ENCODE data around the gene CASP12.

Gene CASP12

DNA sequence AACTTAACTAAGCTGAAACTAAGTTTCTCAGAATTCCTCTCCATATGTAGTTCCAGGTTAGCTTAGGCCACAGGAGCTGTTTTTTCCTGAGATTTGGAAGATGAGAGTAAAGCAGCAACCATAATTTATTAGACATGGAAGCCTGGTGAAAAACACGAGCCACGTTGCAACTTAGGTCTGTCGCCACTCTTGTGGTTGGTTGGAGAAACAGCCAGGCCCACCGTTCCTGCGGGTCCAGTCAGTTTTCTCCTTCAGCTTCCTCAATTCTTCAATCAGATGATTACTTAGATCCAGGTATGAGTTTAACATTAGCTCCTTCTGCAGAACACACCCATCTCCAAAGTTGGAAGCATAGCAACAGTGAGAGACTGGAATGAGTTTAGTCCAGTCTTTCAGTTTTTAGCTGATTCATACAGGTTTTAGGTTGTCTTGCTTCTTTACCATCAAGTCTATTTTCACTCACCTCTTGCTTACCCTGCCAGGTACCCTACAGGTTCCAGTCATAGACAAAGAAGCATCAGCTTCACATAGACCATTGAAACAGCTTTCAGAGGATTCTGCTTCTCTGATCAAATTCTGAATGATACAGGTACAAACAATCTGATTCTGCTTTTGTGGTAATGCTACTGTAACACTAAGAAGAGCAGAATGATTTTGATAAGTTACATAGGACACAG, 18.6 kb downstream of the CASP12 start:
- CTCF ChIA-PET: interaction anchor here (1.2 kb wide), 1 partner anchor 12 kb away, joined by 6 read pairs; no protein-coding TSS in a partner anchor
- DNase-seq (ENCODE audit: low read depth, low spot score): no peak
- H3K4me3 ChIP-seq (ENCODE audit: low read depth, low read length): no peak overlapping the region
- no peak for TF ChIP-seq CTCF (IDR thresholded peaks at IDR 0.05; ENCODE audit: insufficient read depth, low read length, missing control alignments)
- POLR2A ChIA-PET: no interaction called here

GRCh38 chr11:104876861-104877431, 21.3 kb downstream of the CASP12 start:
- no peak for TF ChIP-seq CTCF (IDR thresholded peaks at IDR 0.05; ENCODE audit: insufficient read depth, low read length, missing control alignments)
- ChIA-PET POLR2A (no interaction called here), CTCF (no interaction called here)
- DNase-seq (ENCODE audit: low read depth, low spot score): no peak
- no peak overlapping the region for H3K4me3 ChIP-seq (ENCODE audit: low read depth, low read length)

- TF ChIP-seq CTCF (IDR thresholded peaks at IDR 0.05; ENCODE audit: insufficient read depth, low read length, missing control alignments): no peak
- no peak for DNase-seq (ENCODE audit: low read depth, low spot score)
- POLR2A ChIA-PET: no interaction called here
- no peak overlapping the region for H3K4me3 ChIP-seq (ENCODE audit: low read depth, low read length)
- CTCF ChIA-PET: no interaction called here
Measured at GRCh38 chr11:104876324-104876723, 21.9 kb downstream of the CASP12 start.

- TF ChIP-seq CTCF (IDR thresholded peaks at IDR 0.05; ENCODE audit: insufficient read depth, low read length, missing control alignments): no peak
- ChIA-PET POLR2A (no interaction called here), CTCF (no interaction called here)
- no peak overlapping the region for H3K4me3 ChIP-seq (ENCODE audit: low read depth, low read length)
- no peak for DNase-seq (ENCODE audit: low read depth, low spot score)
Measured at GRCh38 chr11:104873252-104873651, 25.0 kb downstream of the CASP12 start.

DNA sequence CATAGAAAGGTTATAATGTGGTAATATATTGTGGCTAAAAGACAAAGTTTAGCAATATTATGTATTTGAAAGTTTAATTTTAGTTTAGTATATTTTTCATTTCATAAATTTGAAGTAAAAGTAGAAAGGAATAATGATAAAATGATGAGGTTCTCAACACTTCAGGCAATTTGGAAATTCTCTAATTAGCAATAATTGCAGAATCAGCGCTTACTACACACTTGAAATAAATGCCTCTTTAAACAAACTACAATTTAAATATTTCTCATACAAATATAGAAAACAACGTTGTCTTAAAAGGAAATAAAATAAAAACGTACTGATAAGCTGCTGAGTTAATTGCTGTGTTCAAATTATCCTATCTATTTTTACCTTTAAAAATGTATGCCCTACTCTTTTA, 25.9 kb downstream of the CASP12 start:
- no peak for TF ChIP-seq CTCF (IDR thresholded peaks at IDR 0.05; ENCODE audit: insufficient read depth, low read length, missing control alignments)
- ChIA-PET POLR2A (no interaction called here), CTCF (no interaction called here)
- no peak overlapping the region for H3K4me3 ChIP-seq (ENCODE audit: low read depth, low read length)
- DNase-seq (ENCODE audit: low read depth, low spot score): no peak

DNA sequence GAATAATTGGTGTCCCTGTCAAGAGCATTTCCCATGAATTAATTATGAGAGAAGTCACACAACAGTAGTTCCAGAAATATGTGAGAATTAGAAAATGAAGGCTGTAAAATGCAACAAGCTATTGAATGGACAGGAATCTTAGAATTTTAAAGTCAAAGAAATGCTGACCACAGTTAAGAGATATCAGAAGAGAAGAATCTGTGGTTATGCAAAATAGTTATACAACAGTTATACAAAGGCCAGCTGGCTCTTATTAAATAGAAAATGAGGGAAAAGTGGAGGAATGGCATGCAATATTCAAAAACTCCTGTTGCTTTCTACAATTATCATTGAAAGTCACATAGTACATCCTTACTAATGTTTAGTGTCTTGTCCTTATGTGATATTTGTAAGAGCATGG, 27.4 kb downstream of the CASP12 start:
- H3K4me3 ChIP-seq (ENCODE audit: low read depth, low read length): no peak overlapping the region
- no peak for TF ChIP-seq CTCF (IDR thresholded peaks at IDR 0.05; ENCODE audit: insufficient read depth, low read length, missing control alignments)
- no peak for DNase-seq (ENCODE audit: low read depth, low spot score)
- ChIA-PET CTCF (no interaction called here), POLR2A (no interaction called here)
